Heart left ventricle (tissue), 16 donors: ENCODE data around the gene STEAP3. TPM values are rescaled to one million over a fixed set of nuclear protein-coding genes. Genes with fewer than 3 reads are reported as not detected.

Experiments used
- ATAC-seq, 4 donors: fragments of 200-7000 bp; cut with Tn5 transposase; one replicate each; pipeline ENCODE4 v1.9.1; 2020 to 2022; ENCODE audit warnings: moderate library complexity in 4 of 4, mild to moderate bottlenecking in 3 of 4, moderate number of reproducible peaks in 1 of 4
- DNase-seq, 5 donors: peaks; one replicate each; pipeline ENCODE4 v3.0.0-alpha.2; 2020
- H3K27ac ChIP-seq, 12 donors: fragments of 200-600 bp; sonication (generic) in 4 of 12; one replicate each; pipeline versions ENCODE4 v1.5.0 to v1.8.0; 2016 to 2022; ENCODE audit warnings: mild to moderate bottlenecking in 2 of 12
- H3K27me3 ChIP-seq, 9 donors: fragments of 200-600 bp; sonication (generic) in 2 of 9; one replicate each; pipeline versions ENCODE4 v1.5.1 to v1.8.0; 2016 to 2022; ENCODE audit warnings: mild to moderate bottlenecking in 3 of 9
- H3K36me3 ChIP-seq, 9 donors: fragments of 200-600 bp; sonication (generic) in 2 of 9; one replicate each; pipeline versions ENCODE4 v1.5.0 to v1.8.0; 2018 to 2022; ENCODE audit warnings: mild to moderate bottlenecking in 2 of 9
- H3K4me1 ChIP-seq, 12 donors: fragments of 200-600 bp; sonication (generic) in 4 of 12; one replicate each; pipeline versions ENCODE4 v1.5.0 to v1.8.0; 2016 to 2022; ENCODE audit warnings: mild to moderate bottlenecking in 3 of 12
- H3K4me3 ChIP-seq, 12 donors: fragments of 200-600 bp; sonication (generic) in 4 of 12; one replicate each; pipeline versions ENCODE4 v1.5.0 to v1.8.0; 2017 to 2022; ENCODE audit warnings: mild to moderate bottlenecking in 9 of 12, moderate library complexity in 4 of 12
- H3K9me3 ChIP-seq, 12 donors: fragments of 200-600 bp; sonication (generic) in 4 of 12; one replicate each; pipeline versions ENCODE4 v1.5.0 to v1.8.0; 2016 to 2022; ENCODE audit warnings: mild to moderate bottlenecking in 1 of 12
- POLR2A ChIP-seq, 2 donors: fragments of 450-650 bp; IDR thresholded peaks; one replicate each; pipeline ENCODE4 v1.6.1; 2017; ENCODE audit warnings: antibody characterized with exemption in 2 of 2, mild to moderate bottlenecking in 2 of 2, moderate library complexity in 2 of 2
- WGBS, 4 donors: extraction: QIAGEN DNeasy Blood & Tissue Kit in 2 of 4; methylation state at CpG; one replicate each; pipeline versions ENCODE4 v1.1.5 to v1.1.7; 2013 to 2018; 5-methylcytosine and 5-hydroxymethylcytosine counted together
- intact Hi-C, 10 donors: fragments of 100-400 bp; cut with DNase I; formaldehyde crosslinking; loops; one replicate each; pipeline versions ENCODE4 v1.11.1 to v1.14.2; 2022
- polyA plus RNA-seq, 2 donors: library from polyadenylated mRNA; stranded (reverse); fragments of 200-250 nt; gene quantifications; one replicate each; pipeline ENCODE4 v1.2.3, GENCODE V29; 2013
- total RNA-seq, 9 donors: library from RNA; depleted of rRNA in 2 of 9; stranded (reverse); fragments of >200 nt in 2 of 9; fragmentation: NEBNext Ultra II Directional in 3 of 9; extraction: Animal tissue kit (Norgen Biotek cat#: 25700) in 3 of 9; gene quantifications; one replicate each; pipeline versions ENCODE4 v1.1.0 to v1.2.4, GENCODE V29; 2016 to 2023
- TF ChIP-seq, protein P1 (sequence below), 12 donors: fragments of 200-600 bp; sonication (generic) in 4 of 12; IDR thresholded peaks; one replicate each; pipeline versions ENCODE4 v1.5.0 to v1.8.0; 2018 to 2022; ENCODE audit warnings: antibody characterized with exemption in 12 of 12, mild to moderate bottlenecking in 5 of 12
- donor health status: ischemic (EF 13 %, LVEDD 7.1; RV severe dilation, severe dysfunction).
- donor health status: healthy with polysubstance abuse.
- donor health status: DM: no; HTN: yes; CAD: no.
- donor health status: DM: no; HTN: no; CAD: no.
- donor health status: ischemic (EF 25% LVEDD 6.9; RV normal size, moderate dysfunction).
- donor health status: ischemic (EF 25% LVEDD 5.7; RV mildly dilated, moderate dysfunction).
- donor health status: healthy.
- donor health status: DM: yes; HTN: yes; CAD: no.
- donor health status: ischemic (EF 35%, LVEDD 5.7; RV mildly dilated, moderate dysfunction).
- donor health status: nonischemic (EF 11% LVEDD 7.7; RV severe dilation, severe dysfunction).
- donor health status: DM: yes; HTN: yes; CAD: no.
- donor health status: PGD.
- donor health status: ischemic (EF 29% LVEDD 5.4; RV normal size, mild dysfunction).
- donor health status: nonischemic (EF 23%, LVEDD 6.1; RV moderate dilation, normal function).

STEAP3 gene
- total and polyA plus RNA-seq, 11 donors, result 4.9 to 38.5 (median 11.1) TPM

DNA sequence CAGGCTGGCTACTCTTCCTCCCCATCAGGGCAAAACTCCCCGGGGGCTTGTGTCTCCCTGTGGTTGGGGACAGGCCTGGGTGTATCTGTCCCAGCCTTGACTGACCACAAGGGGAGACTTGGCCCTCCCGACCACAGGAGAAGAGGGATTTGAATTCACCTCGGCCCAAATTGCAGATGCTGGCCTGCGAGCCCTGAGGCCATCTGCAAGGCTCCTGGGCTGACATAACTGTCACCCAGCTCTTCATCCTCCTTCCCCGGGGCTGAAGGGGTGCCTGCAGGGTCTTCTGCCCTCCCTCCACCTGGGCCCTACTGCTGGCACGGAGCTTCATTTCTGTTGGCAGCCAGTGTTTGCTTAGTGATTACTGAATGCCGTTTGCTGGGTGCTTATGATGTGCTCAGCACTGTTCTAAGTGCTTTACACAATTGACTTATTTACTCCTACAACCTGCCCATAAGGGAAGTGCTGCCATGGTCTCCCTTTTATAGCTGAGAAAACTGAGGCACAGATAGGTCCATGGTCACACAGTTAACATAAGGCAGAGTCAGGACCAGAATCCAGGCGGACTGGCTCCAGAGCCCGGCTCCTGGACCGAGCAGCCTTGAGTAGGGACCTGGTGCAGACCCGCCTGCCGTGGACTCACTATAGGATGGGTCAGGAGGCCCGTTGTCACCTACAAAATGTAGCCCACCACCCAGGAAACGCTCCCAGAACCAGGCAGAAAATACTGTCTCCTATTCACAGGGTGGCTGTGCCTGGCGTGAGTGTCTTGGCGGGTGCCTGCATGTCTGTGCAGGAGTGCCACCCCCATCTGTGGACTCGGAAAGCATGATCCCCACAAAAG is 18.9 kb downstream of the STEAP3 start:
- ATAC-seq (no peak), DNase-seq (no peak)
- 86 to 91% (median 87%) methylated on average over 10 to 17 of the region's 17 CpGs for WGBS, 4 donors
- H3K4me3 ChIP-seq, result no peak overlapping the region
- H3K4me1 ChIP-seq, result peaks cover 0 to 15% (median 10%) of the 10 kb centered on the region in 12 donors
- H3K36me3 ChIP-seq, result peaks cover 0 to 8% (median 0%) of the 10 kb centered on the region in 9 donors
- H3K9me3 ChIP-seq, result peaks cover 0 to 9% (median 0%) of the 10 kb centered on the region in 12 donors
- H3K27ac ChIP-seq, result no peak overlapping the region
- intact Hi-C loops, result no loop called here
- TF ChIP-seq, protein P1, sequence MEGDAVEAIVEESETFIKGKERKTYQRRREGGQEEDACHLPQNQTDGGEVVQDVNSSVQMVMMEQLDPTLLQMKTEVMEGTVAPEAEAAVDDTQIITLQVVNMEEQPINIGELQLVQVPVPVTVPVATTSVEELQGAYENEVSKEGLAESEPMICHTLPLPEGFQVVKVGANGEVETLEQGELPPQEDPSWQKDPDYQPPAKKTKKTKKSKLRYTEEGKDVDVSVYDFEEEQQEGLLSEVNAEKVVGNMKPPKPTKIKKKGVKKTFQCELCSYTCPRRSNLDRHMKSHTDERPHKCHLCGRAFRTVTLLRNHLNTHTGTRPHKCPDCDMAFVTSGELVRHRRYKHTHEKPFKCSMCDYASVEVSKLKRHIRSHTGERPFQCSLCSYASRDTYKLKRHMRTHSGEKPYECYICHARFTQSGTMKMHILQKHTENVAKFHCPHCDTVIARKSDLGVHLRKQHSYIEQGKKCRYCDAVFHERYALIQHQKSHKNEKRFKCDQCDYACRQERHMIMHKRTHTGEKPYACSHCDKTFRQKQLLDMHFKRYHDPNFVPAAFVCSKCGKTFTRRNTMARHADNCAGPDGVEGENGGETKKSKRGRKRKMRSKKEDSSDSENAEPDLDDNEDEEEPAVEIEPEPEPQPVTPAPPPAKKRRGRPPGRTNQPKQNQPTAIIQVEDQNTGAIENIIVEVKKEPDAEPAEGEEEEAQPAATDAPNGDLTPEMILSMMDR (IDR thresholded peaks at IDR 0.05), result no peak
- no peak for TF ChIP-seq POLR2A (IDR thresholded peaks at IDR 0.05)
- no peaks in the 10 kb centered on the region for H3K27me3 ChIP-seq

DNA sequence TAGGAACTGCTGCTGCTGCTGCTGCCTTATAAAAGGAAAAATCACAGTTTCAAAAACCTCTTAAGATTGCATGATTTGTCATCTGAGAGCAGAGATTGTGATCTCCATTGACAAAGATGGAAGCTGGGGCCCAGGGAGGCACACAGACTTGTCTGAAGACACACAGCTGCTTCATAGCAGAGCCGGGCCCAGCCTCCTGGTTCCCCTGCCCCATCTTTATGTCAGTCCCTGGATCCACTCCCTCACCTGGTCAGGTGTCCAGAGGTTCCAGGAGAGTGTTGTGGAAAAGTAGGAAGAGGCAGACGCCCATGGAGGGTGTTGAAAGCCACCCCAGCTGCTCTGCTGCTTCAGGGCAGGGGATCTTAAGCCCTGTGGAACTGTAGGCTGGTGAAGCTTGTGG is 20.0 kb downstream of the STEAP3 start:
- 80 to 93% (median 85%) methylated on average over 2 of the region's 2 CpGs for WGBS, 4 donors
- DNase-seq, result no peak
- Histone ChIP-seq H3K4me3 (no peak overlapping the region), H3K4me1 (peaks cover 0 to 15% (median 10%) of the 10 kb centered on the region in 12 donors), H3K36me3 (peaks cover 0 to 14% (median 0%) of the 10 kb centered on the region in 9 donors), H3K9me3 (peaks cover 0 to 9% (median 0%) of the 10 kb centered on the region in 12 donors), H3K27ac (no peak overlapping the region), H3K27me3 (no peaks in the 10 kb centered on the region)
- intact Hi-C loops, result no loop called here
- no peak for TF ChIP-seq POLR2A (IDR thresholded peaks at IDR 0.05)
- TF ChIP-seq, protein P1 (IDR thresholded peaks at IDR 0.05), result no peak
- ATAC-seq, result no peak

DNA sequence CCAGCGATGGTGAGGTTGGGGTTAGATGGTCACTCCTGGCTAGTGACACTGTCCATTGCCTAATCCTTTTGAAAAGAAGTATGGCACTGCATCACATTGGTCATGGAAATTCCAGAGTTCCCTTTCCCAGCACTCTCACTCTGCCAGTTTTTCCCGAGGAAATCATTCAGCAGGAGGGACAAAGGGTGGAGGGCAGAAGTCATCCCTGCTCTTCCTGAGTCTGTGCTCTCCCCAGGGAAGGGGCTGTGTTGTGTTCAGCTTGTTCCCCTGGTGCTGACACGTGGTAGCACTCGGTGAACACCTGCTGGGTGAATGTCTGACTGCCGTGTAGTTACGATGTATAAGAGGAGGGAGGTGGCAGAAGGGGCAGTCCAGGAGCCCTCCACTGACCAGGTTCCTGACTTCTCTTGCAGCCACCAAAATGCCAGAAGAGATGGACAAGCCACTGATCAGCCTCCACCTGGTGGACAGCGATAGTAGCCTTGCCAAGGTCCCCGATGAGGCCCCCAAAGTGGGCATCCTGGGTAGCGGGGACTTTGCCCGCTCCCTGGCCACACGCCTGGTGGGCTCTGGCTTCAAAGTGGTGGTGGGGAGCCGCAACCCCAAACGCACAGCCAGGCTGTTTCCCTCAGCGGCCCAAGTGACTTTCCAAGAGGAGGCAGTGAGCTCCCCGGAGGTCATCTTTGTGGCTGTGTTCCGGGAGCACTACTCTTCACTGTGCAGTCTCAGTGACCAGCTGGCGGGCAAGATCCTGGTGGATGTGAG is 21.6 kb downstream of the STEAP3 start:
- Histone ChIP-seq H3K4me3 (no peak overlapping the region), H3K36me3 (peaks cover 0 to 17% (median 0%) of the 10 kb centered on the region in 9 donors), H3K9me3 (peaks cover 0 to 9% (median 0%) of the 10 kb centered on the region in 12 donors), H3K27me3 (no peaks in the 10 kb centered on the region), H3K4me1 (peaks cover 0 to 10% (median 5%) of the 10 kb centered on the region in 12 donors), H3K27ac (no peak overlapping the region)
- intact Hi-C loops, result no loop called here
- DNase-seq (no peak), ATAC-seq (no peak)
- 84 to 89% (median 86%) methylated on average over 13 to 17 of the region's 17 CpGs for WGBS, 4 donors
- TF ChIP-seq, protein P1 (IDR thresholded peaks at IDR 0.05), result no peak
- no peak for TF ChIP-seq POLR2A (IDR thresholded peaks at IDR 0.05)

DNA sequence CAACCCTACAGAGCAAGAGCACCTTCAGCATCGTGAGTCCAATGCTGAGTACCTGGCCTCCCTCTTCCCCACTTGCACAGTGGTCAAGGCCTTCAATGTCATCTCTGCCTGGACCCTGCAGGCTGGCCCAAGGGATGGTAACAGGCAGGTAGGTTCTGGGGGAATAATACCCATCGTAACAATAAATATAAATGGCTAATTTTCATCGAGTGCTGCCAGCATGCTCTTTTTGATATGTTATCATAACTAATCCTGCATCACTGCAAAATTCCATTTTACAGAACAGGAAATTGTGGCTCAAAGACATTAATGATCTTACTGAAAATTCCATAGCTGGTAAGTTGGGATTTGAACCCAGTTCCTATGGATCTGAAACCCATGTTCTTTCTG is 22.2 kb downstream of the STEAP3 start:
- Histone ChIP-seq H3K4me1 (peaks cover 0 to 4% (median under 1%) of the 10 kb centered on the region in 12 donors), H3K27me3 (no peaks in the 10 kb centered on the region), H3K36me3 (peaks cover 0 to 17% (median 0%) of the 10 kb centered on the region in 9 donors), H3K9me3 (peaks cover 0 to 9% (median 0%) of the 10 kb centered on the region in 12 donors), H3K27ac (no peak overlapping the region), H3K4me3 (no peak overlapping the region)
- no peak for TF ChIP-seq POLR2A (IDR thresholded peaks at IDR 0.05)
- TF ChIP-seq, protein P1 (IDR thresholded peaks at IDR 0.05), result no peak
- DNase-seq, result no peak
- 95 to 97% (median 96%) methylated on average over 3 of the region's 3 CpGs for WGBS, 4 donors
- intact Hi-C loops, result no loop called here
- no peak for ATAC-seq
